GM08714 (cell line): ENCODE data around the gene TMEM221.

Experiments used
- H3K4me3 ChIP-seq: fragments of 200-500 bp; sonication (Bioruptor generic); 2 replicates; pipeline ENCODE4 v1.5.1; 2014; ENCODE audit warnings: mild to moderate bottlenecking, low read length, inconsistent platforms
- ZNF274 ChIP-seq: IDR thresholded peaks from 2 replicates; pipeline ENCODE4 v1.6.1; 2012; ENCODE audit warnings: mild to moderate bottlenecking, low read depth, low read length

Gene TMEM221

GRCh38 chr19:17466487-17466850 lies 18.0 kb upstream of the TMEM221 start:
- no peak overlapping the region for H3K4me3 ChIP-seq
- TF ChIP-seq ZNF274: no peak

DNA sequence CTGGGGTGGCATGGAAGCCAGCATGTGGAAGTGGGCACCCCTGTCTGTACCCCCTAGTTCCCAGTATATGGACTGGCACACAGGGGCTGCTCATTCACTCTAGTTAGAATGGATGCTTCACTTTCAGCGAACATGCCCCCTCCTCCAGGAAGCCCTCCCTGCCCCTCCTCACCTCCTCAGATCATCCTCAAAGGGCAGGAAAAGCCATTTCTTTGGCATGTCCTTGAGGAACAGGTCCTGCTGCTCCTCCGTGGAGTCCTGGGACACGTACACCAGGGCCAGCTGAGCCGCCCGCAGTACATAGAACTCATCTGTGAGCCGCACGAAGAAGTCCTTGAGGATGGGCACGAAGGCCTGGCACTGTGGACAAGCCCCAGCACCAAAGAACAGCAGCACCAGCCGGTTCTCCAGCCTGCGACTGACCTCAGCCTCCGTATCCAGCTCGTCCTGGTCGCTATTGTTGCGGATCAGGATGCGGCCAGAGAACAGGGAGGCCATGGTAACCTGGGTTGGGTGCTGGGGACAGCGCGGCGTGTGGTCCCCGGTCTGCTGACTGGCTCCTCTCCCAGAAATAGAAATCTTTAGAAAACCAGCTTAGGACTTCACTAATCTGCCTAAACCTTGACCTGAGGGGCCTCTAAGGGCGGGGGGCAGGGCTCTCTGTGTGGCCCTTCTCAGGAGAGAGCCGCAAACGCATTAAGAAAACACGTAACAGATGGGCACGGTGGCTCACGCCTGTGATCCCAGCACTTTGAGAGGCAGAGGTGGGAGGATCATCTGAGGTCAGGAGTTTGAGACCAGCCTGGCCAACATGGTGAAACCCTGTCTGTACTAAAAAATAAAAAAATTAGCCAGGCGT lies 12.1 kb upstream of the TMEM221 start, which contains the start of gene NXNL1:
Gene NXNL1, minus strand, starts transcription at position 555 of the 859 bp plus-strand sequence. Its CDS starts 57 bp downstream, at position 498.
- H3K4me3 ChIP-seq: no peak within 1 kb of the TSS
- no peak for TF ChIP-seq ZNF274

- H3K4me3 ChIP-seq: no peak overlapping the region
- TF ChIP-seq ZNF274: no peak
These were observed 10.5 kb upstream of the TMEM221 start for GRCh38 chr19:17458970-17459369.

GRCh38 chr19:17457616-17458015 lies 9.1 kb upstream of the TMEM221 start:
- no peak for TF ChIP-seq ZNF274
- no peak overlapping the region for H3K4me3 ChIP-seq

DNA sequence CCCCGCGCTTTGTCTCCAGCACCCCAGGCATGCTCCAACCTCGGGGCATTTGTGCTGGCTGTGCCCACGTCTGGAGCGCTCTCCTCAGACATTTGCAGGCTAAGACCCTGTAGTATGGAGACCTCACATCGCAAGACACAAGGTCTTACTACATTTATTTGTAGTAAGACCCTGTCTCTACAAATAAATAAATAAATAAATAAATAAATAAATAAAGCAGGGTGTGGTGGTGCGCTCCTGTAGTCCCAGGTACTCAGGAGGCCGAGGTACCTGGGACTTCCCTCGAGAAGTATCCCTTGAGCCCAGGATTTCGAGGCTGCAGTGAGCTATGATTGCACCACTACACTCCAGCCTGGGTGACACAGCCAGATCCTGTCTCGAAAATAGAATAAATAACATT lies 7.7 kb upstream of the TMEM221 start:
- no peak for TF ChIP-seq ZNF274
- no peak overlapping the region for H3K4me3 ChIP-seq

DNA sequence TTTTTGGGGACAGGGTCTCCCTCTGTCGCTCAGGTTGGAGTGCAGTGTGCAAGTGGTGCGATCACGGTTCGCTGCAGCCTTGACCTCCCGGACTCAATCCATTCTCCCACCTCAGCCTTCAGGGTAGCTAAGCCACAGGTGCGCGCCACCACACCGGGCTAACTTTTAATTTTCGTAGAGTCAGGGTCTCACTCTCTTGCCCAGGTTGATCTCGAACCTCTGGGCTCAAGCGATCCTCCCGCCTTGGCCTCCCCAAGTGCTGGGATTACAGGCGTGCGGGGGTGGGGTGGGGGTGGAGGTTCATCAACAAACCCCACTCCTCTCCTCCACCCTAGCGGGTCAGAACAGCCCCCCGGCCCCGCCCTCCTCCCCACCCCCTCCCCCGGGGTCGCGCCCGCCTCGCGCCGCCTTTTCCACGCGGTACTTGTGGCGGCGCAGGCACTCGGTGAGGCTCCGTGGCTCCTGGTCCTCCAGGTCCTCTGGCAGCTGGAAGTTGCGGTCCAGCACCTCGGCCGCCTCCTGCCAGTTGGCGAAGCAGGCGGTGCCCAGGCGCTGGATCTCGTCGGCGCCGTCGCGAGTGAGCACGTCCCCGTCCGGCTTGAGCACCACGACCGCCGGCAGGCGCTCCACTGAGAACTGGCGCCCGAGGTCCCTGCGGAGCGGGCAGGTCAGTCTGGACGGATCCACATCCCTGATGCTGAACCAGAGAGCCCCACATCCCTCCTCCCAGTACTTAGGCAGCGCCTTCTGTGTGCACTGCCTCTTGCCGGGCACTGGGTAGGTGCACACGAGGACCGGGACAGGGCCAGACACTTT lies 7.0 kb upstream of the TMEM221 start:
- no peak for TF ChIP-seq ZNF274
- no peak overlapping the region for H3K4me3 ChIP-seq

- no peak for TF ChIP-seq ZNF274
- no peak overlapping the region for H3K4me3 ChIP-seq
These were observed 6.2 kb upstream of the TMEM221 start for GRCh38 chr19:17454576-17455071.

GRCh38 chr19:17451820-17452219 lies 3.4 kb upstream of the TMEM221 start:
- no peak overlapping the region for H3K4me3 ChIP-seq
- TF ChIP-seq ZNF274: no peak

DNA sequence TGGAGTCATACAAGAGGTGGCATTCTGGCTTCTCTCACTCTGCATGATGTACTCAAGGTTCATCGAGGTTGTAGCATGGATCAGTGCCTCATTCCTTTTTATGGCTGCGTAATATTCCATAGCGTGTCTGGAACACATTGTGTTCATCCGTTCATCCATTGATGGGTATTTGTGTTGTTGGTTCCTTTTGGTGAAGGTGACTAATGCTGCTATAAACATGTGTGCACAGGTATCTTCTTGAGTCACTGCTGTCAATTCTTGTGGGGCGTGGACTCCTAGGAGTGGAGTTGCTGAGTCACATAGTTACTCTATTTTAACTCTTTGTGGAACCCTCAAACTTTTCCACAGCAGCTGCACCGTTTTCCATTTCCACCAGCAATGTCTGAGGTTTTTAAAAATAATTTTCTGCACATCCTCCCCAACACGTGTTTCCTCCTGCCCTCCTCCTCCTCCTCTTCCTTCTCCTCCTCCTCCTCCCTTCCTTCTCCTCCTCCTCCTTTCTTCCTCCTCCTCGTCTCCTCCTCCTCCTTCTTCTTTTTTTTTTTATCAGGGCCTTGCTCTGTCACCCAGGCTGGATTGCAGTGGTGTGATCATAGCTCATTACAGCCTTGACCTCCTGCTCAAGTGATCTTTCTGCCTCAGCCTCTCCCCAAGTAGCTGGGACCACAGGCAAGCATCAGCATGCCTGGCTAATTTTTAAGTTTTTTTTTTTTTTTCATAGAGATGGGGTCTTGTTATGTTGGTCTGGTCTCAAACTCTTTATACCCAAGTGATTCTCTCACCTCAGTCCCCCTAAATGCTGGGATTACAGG lies 2.0 kb upstream of the TMEM221 start:
- H3K4me3 ChIP-seq: no peak overlapping the region
- no peak for TF ChIP-seq ZNF274

DNA sequence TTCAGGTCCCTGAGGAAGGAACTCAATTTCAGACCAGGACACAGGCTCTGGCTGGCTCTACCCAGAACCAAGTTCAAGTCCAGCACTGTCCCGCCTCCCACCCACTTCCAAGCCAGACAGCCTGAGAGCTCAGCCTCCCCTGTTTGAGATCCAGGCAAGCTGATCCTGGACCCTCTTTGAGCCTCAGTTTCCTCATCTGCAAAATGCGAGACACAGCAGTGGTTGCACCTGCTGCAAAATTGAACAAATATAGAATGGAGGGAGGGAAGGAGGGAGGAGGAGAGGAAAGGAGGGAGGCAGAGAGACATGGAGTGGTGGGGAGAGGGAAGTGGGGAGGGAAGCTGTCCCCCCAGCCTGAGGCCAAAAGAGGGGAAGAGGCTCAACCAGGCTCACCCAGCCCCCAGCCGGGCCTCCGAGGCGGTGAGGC lies 751 bp downstream of the TMEM221 start:
- TF ChIP-seq ZNF274: no peak
- H3K4me3 ChIP-seq: no peak overlapping the region

DNA sequence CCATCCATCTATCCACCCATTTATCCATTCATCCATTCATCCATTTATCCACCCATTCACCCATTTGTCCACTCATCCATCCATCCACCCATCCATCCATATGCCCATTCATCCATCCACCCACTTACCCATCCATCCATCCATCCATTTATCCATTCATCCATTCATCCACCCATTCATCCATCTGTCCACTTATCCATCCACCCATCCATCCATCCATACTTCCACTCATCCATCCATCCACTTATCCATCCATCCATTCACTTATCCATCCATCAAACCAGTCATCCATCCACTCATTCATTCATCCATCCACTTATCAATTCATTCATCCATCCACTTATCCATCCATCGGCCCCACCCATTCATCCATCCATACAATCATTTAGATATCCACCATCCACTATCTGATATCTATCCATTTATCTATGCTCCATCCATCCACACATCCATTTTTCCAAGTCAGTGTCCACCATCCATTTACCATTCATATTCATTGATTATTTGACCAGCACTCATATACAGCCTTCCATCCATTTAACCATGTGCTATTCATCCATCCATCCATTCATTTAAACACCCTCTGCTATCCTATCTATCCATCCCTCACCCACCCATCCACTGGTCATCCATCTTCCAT lies 2.8 kb downstream of the TMEM221 start:
- H3K4me3 ChIP-seq: no peak overlapping the region

DNA sequence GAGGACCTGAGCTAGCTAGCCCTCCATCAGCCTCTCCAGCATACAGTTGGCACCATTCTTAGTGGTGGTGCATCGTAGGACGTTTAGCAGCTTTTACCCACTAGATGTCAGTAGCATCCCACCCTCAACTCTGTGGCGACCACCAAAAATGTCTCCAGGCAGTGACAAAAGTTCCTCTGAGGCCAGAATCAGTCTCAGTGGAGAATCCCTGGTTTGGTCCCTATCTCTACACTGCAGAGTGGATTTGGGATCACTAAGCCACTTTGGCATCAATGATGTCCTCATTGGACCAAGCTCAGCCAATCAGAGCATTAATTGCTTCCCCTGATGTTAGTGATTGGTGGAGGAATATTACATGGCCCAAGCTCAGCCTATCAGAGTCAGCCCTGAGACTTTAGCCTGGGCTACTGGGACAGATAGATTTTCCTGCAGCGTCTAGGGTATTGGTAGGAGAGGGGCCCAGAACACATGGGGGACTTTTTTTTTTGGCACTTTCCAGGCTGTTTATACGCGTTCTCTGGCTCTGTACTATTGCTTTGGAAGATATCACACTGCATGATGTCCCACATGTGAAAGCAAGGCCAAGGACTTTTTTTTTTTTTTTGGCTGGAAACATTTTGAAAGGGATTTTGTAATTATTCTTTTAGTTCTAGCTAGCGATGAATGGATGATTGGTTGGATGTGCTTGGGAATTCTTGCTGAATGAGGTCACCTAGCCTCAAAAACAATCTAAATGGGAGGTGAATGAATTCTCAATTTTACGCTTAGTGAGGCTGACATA lies 7.0 kb downstream of the TMEM221 start:
- no peak overlapping the region for H3K4me3 ChIP-seq
- TF ChIP-seq ZNF274: no peak

More for the DNA sequence above, 2.8 kb downstream of the TMEM221 start:
- no peak for TF ChIP-seq ZNF274

GRCh38 chr19:17436874-17437267 lies 11.6 kb downstream of the TMEM221 start:
- H3K4me3 ChIP-seq: no peak overlapping the region
- no peak for TF ChIP-seq ZNF274
